ENCODE results near the gene MAPK1IP1L. TPM values are rescaled to one million over a fixed set of nuclear protein-coding genes. Genes with fewer than 3 reads are reported as not detected.
"Not testable (repeated sequence)": the region's sequence is repeated elsewhere in the genome, so short reads cannot be mapped to it uniquely, and the experiment has no call there.

Gene MAPK1IP1L
- total and polyA plus RNA-seq, 12 donors = 23.6 to 105 (median 77.2) TPM

- no peaks in the 10 kb centered on the region for H3K9me3 ChIP-seq
- TF ChIP-seq CTCF (IDR thresholded peaks at IDR 0.05) = no peak
- H3K36me3 ChIP-seq = peaks cover 0 to 40% (median 4%) of the 10 kb centered on the region in 9 donors
- no peak overlapping the region for H3K4me3 ChIP-seq
- WGBS, 2 donors = 98 to 99% methylated on average over 13 of the region's 13 CpGs
- peaks cover 0 to 58% (median 43%) of the 10 kb centered on the region in 9 donors for H3K4me1 ChIP-seq
- intact Hi-C loops (cut with DNase I) = loop anchor here in 1 of 10 donors (5.0 kb wide), 1 partner anchor 78 kb away; no protein-coding TSS in a partner anchor
- no peak for DNase-seq
- H3K27me3 ChIP-seq = no peaks in the 10 kb centered on the region
- no peak overlapping the region for H3K27ac ChIP-seq
- ATAC-seq = no peak
Observed at GRCh38 chr14:55054098-55054497, 2.7 kb downstream of the MAPK1IP1L start.

- Histone ChIP-seq H3K27ac (no peak overlapping the region), H3K9me3 (no peaks in the 10 kb centered on the region), H3K4me1 (peaks cover 2 to 74% (median 53%) of the 10 kb centered on the region in 9 donors), H3K36me3 (peaks cover 0 to 76% (median 4%) of the 10 kb centered on the region in 9 donors), H3K4me3 (no peak overlapping the region), H3K27me3 (no peaks in the 10 kb centered on the region)
- 89 to 93% methylated on average over 5 of the region's 5 CpGs for WGBS, 2 donors
- TF ChIP-seq CTCF (IDR thresholded peaks at IDR 0.05) = no peak
- intact Hi-C loops (cut with DNase I) = no loop called here
- ATAC-seq = no peak
- no peak for DNase-seq
Observed at GRCh38 chr14:55057919-55058318, 6.5 kb downstream of the MAPK1IP1L start.

- no peak for DNase-seq
- peaks cover 4 to 73% (median 39%) of the 10 kb centered on the region in 9 donors for H3K4me1 ChIP-seq
- H3K36me3 ChIP-seq = peaks cover 0 to 79% (median 6%) of the 10 kb centered on the region in 9 donors
- H3K9me3 ChIP-seq = no peaks in the 10 kb centered on the region
- 97 to 98% methylated on average over 5 of the region's 5 CpGs for WGBS, 2 donors
- H3K27me3 ChIP-seq = no peaks in the 10 kb centered on the region
- no peak for ATAC-seq
- H3K27ac ChIP-seq = no peak overlapping the region
- no peak overlapping the region for H3K4me3 ChIP-seq
- intact Hi-C loops (cut with DNase I) = no loop called here
- TF ChIP-seq CTCF (IDR thresholded peaks at IDR 0.05) = no peak
Observed at GRCh38 chr14:55059333-55059732, 7.9 kb downstream of the MAPK1IP1L start.

- Histone ChIP-seq H3K9me3 (no peaks in the 10 kb centered on the region), H3K36me3 (peaks cover 0 to 92% (median 6%) of the 10 kb centered on the region in 9 donors), H3K27me3 (no peaks in the 10 kb centered on the region), H3K27ac (peak overlapping the region in 4 of 10 donors; percentile 3 to 30 (median 24)), H3K4me3 (no peak overlapping the region), H3K4me1 (peaks cover 4 to 71% (median 31%) of the 10 kb centered on the region in 9 donors)
- TF ChIP-seq CTCF (IDR thresholded peaks at IDR 0.05) = no peak
- DNase-seq = peak; percentile 27 to 57
- 61 to 67% methylated on average over 11 of the region's 11 CpGs for WGBS, 2 donors
- ATAC-seq = peak; percentile 49 to 88 (median 82)
- intact Hi-C loops (cut with DNase I) = no loop called here
Observed at GRCh38 chr14:55062517-55063351, 11.3 kb downstream of the MAPK1IP1L start.

GRCh38 chr14:55064896-55065295 is 13.4 kb downstream of the MAPK1IP1L start:
- H3K27me3 ChIP-seq; H3K4me3 ChIP-seq; intact Hi-C loops (cut with DNase I); H3K9me3 ChIP-seq; ATAC-seq; DNase-seq: not testable (repeated sequence)
- WGBS, 2 donors = 74 to 83% methylated on average over 2 of the region's 2 CpGs
- peaks cover 4 to 59% (median 31%) of the 10 kb centered on the region in 9 donors for H3K4me1 ChIP-seq
- peaks cover 0 to 82% (median 6%) of the 10 kb centered on the region in 9 donors for H3K36me3 ChIP-seq
- H3K27ac ChIP-seq = peak overlapping the region in 5 of 10 donors; percentile 31 to 60 (median 45)
